Adrenal gland (tissue), 5 donors: ENCODE measurements around the gene AP1G2.

Experiments used
- CTCF ChIP-seq, 6 experiments: fragments of 450-650 bp in 4 of 6; fragments of 200-600 bp in 2 of 6; sonication (generic) in 1 of 6; IDR thresholded peaks; 1 replicate in 5 of 6; 2 replicates in 1 of 6; pipeline versions ENCODE4 v1.5.1 to v1.8.0; 2016 to 2021; ENCODE audit warnings: antibody characterized with exemption in 6 of 6, mild to moderate bottlenecking in 2 of 6, moderate library complexity in 1 of 6
- POLR2A ChIP-seq, 2 donors: fragments of 450-650 bp; IDR thresholded peaks; one replicate each; pipeline ENCODE4 v1.6.1; 2017; ENCODE audit warnings: antibody characterized with exemption in 2 of 2, mild to moderate bottlenecking in 2 of 2, moderate library complexity in 1 of 2
- donor health status: DM: no; HTN: no; CAD: no.

- no peak for TF ChIP-seq CTCF (IDR thresholded peaks at IDR 0.05)
- TF ChIP-seq POLR2A (IDR thresholded peaks at IDR 0.05) = no peak
These were observed 24.2 kb downstream of the AP1G2 start for GRCh38 chr14:23543403-23543802.
